Measurements from ENCODE around the gene PAQR7. TPM values are rescaled to one million over a fixed set of nuclear protein-coding genes. Genes with fewer than 3 reads are reported as not detected.

Gene PAQR7
- total RNA-seq, 1 donor from 2014 or later = 6.9 TPM

- H3K27ac ChIP-seq = no peak overlapping the region
- H3K4me1 ChIP-seq = peaks cover 10 to 22% of the 10 kb centered on the region in 2 donors
- intact Hi-C loops (cut with DNase I) = no loop called here
- TF ChIP-seq CTCF (IDR thresholded peaks at IDR 0.05) = no peak
- no peak overlapping the region for H3K4me3 ChIP-seq
- H3K27me3 ChIP-seq = no peaks in the 10 kb centered on the region
- no peaks in the 10 kb centered on the region for H3K9me3 ChIP-seq
- DNase-seq (ENCODE audit: low spot score in 2 of 2) = no peak
- peaks cover 30 to 32% of the 10 kb centered on the region in 2 donors for H3K36me3 ChIP-seq
Measured at GRCh38 chr1:25817840-25818501, 57.5 kb downstream of the PAQR7 start.

GRCh38 chr1:25816112-25816718 is 59.3 kb downstream of the PAQR7 start:
- Histone ChIP-seq H3K4me3 (no peak overlapping the region), H3K9me3 (no peaks in the 10 kb centered on the region), H3K27ac (no peak overlapping the region), H3K27me3 (no peaks in the 10 kb centered on the region), H3K4me1 (peaks cover 7 to 12% of the 10 kb centered on the region in 2 donors), H3K36me3 (peaks cover 39 to 50% of the 10 kb centered on the region in 2 donors)
- DNase-seq (ENCODE audit: low spot score in 2 of 2) = no peak
- no peak for TF ChIP-seq CTCF (IDR thresholded peaks at IDR 0.05)
- intact Hi-C loops (cut with DNase I) = no loop called here

- intact Hi-C loops (cut with DNase I) = no loop called here
- DNase-seq (ENCODE audit: low spot score in 2 of 2) = peak in 1 of 2 donors; percentile 62
- H3K27ac ChIP-seq = no peak overlapping the region
- H3K36me3 ChIP-seq = peaks cover 39 to 52% of the 10 kb centered on the region in 2 donors
- no peak overlapping the region for H3K4me3 ChIP-seq
- no peaks in the 10 kb centered on the region for H3K9me3 ChIP-seq
- TF ChIP-seq CTCF (IDR thresholded peaks at IDR 0.05) = no peak
- H3K27me3 ChIP-seq = no peaks in the 10 kb centered on the region
- H3K4me1 ChIP-seq = peaks cover 4 to 13% of the 10 kb centered on the region in 2 donors
Measured at GRCh38 chr1:25815208-25816111, 60.0 kb downstream of the PAQR7 start.

GRCh38 chr1:25814549-25815087 is 60.9 kb downstream of the PAQR7 start:
- H3K27me3 ChIP-seq = no peaks in the 10 kb centered on the region
- H3K4me3 ChIP-seq = no peak overlapping the region
- peaks cover 4 to 13% of the 10 kb centered on the region in 2 donors for H3K4me1 ChIP-seq
- H3K36me3 ChIP-seq = peaks cover 45 to 61% of the 10 kb centered on the region in 2 donors
- no peak for TF ChIP-seq CTCF (IDR thresholded peaks at IDR 0.05)
- intact Hi-C loops (cut with DNase I) = no loop called here
- no peaks in the 10 kb centered on the region for H3K9me3 ChIP-seq
- DNase-seq (ENCODE audit: low spot score in 2 of 2) = no peak
- no peak overlapping the region for H3K27ac ChIP-seq

GRCh38 chr1:25813734-25814471 is 61.6 kb downstream of the PAQR7 start:
- H3K4me3 ChIP-seq = no peak overlapping the region
- no peaks in the 10 kb centered on the region for H3K9me3 ChIP-seq
- H3K4me1 ChIP-seq = peaks cover 4 to 11% of the 10 kb centered on the region in 2 donors
- no peak for TF ChIP-seq CTCF (IDR thresholded peaks at IDR 0.05)
- H3K27ac ChIP-seq = no peak overlapping the region
- H3K27me3 ChIP-seq = no peaks in the 10 kb centered on the region
- DNase-seq (ENCODE audit: low spot score in 2 of 2) = no peak
- intact Hi-C loops (cut with DNase I) = no loop called here
- peaks cover 52 to 68% of the 10 kb centered on the region in 2 donors for H3K36me3 ChIP-seq

All from ascending aorta (tissue), 2 donors.